Measurements from ENCODE around the gene KDM4B.

The KDM4B gene

DNA sequence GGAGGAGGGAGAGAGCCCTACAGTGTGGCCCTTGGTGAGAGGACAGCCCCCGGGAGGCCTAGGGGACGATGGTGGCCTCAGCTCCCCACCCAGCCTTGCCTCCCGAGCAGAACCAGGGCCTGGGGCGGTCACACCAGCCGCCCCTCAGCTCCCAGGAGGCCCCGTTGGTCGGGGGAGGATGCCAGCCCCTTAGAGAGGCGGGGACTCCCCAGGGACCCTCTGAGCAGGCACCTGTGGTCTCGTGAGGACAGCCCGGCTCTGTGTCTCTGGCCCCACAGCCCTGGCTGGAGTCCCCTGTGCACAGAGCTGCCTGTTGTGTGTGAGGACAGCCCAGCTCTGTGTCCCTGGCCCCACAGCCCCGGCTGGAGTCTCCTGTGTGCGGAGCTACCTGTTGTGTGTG, 158.8 kb downstream of the KDM4B start:
- DNase-seq (ENCODE audit: low read depth): no peak
- TF ChIP-seq, protein P1, sequence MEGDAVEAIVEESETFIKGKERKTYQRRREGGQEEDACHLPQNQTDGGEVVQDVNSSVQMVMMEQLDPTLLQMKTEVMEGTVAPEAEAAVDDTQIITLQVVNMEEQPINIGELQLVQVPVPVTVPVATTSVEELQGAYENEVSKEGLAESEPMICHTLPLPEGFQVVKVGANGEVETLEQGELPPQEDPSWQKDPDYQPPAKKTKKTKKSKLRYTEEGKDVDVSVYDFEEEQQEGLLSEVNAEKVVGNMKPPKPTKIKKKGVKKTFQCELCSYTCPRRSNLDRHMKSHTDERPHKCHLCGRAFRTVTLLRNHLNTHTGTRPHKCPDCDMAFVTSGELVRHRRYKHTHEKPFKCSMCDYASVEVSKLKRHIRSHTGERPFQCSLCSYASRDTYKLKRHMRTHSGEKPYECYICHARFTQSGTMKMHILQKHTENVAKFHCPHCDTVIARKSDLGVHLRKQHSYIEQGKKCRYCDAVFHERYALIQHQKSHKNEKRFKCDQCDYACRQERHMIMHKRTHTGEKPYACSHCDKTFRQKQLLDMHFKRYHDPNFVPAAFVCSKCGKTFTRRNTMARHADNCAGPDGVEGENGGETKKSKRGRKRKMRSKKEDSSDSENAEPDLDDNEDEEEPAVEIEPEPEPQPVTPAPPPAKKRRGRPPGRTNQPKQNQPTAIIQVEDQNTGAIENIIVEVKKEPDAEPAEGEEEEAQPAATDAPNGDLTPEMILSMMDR (IDR thresholded peaks at IDR 0.05; ENCODE audit: low read length, missing control alignments): no peak
- H3K4me3 ChIP-seq (replicated peaks; ENCODE audit: low read depth, low read length): no peak overlapping the region

DNA sequence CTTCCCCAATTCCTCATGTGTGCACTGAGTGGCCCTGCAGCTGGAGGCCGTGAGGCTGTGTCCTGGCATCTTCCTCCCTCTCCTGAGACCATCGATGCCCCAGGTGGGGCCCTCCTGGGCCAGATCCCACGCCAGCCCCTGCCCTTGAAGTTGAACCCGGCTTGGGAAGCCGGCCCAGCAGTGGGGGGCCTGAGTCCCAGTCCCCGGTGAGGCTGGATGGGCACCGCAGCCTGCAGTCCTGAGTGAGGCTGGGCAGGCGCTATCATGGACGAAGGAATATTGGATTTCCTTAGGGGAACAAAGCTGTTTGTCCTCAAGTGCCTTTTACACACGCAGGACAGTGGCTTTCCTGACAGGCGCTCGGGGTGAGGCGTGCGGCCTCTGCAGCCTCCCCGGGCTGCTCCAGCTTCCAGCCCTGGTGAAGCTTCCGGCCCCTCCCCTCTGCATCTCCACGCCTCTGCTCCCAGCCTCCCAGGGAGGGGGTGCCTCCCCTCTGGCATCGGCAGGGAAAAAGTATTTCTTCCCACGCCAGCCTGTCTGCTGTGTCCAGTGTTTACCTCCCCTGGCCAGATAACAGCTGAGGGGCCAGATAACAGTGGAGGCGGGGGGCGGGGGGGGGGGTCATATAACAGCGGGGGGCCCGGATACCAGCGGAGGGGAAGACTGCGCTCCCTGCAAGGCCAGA, 159.5 kb downstream of the KDM4B start:
- peak; percentile 87 for DNase-seq (ENCODE audit: low read depth)
- TF ChIP-seq, protein P1 (IDR thresholded peaks at IDR 0.05; ENCODE audit: low read length, missing control alignments): no peak
- H3K4me3 ChIP-seq (replicated peaks; ENCODE audit: low read depth, low read length): no peak overlapping the region

DNA sequence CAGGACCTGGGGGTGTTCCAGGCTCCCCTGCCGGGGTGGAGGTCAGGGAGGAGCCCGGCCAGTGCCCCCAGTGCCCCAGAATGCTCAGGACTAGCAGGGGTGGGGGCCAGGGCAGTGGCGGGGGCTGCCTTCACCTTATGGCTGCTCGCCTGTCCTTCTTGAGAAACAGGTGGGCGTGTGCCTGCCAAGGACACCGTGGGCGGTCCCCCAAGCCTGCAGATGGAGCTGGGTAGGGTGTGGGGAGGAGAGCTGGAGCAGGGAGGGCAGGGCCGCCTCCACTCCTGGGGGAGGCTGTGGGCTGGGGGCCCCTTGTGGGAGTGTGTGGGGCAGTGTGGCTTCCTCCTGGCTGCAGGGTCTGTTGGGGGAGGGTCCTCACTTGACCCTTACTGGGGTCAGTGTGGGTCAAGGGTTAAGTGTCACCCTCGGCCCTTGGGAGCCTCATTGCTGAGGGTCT, 160.1 kb downstream of the KDM4B start:
- TF ChIP-seq, protein P1 (IDR thresholded peaks at IDR 0.05; ENCODE audit: low read length, missing control alignments): no peak
- peak; percentile 59 for DNase-seq (ENCODE audit: low read depth)
- no peak overlapping the region for H3K4me3 ChIP-seq (replicated peaks; ENCODE audit: low read depth, low read length)

DNA sequence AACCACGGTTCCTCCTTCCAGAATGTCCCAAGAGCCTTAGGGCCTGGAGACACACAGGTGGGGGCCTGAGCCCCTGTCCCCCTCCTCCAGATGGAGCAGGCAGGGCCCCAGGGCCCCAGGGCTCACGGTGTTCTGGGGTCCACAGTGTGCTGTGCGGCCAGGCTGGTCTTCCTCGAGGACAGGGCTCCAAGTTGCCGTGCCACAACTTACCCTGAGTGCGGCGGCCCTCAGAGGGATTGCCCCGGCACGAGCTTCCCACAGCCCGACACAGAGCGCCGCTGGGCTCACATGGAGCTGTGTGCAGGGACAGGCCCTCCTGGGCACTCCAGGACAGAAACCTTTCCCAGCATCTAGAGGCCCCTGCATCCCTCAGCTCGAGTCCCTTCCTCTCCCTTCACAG, 160.8 kb downstream of the KDM4B start:
- TF ChIP-seq, protein P1 (IDR thresholded peaks at IDR 0.05; ENCODE audit: low read length, missing control alignments): no peak
- H3K4me3 ChIP-seq (replicated peaks; ENCODE audit: low read depth, low read length): no peak overlapping the region
- DNase-seq (ENCODE audit: low read depth): no peak

DNA sequence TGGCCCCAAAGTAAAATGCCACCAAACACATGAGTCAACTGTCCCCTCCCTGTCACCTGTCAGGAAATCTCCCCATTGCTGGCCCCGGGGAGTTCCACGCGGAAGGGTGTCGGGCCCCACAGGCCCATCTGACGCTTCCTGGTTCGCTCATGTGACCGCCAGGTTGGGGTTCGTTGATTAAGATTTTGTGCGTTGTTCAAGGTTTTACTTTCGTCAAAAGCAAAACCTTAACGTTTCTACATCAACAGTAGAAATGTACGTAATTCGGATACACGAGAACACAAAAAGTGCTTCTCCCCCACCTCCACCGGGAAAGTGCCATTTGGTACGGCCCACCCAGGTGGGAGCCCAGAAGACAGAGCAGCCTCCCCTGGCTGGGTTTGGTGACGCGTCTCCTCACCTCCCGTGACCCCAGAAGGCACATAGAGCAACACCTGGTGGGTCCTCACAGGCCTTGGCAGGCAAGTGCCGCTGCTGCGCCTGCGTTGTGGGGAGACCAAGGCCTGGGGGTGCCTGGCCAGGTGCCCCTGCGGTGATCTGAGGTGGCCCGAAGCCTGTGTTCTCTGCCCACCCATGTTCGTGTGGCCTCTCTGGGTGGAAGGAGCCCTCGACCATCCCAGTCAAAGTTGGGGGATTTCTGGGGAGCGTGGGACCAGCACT, 161.6 kb downstream of the KDM4B start:
- TF ChIP-seq, protein P1 (IDR thresholded peaks at IDR 0.05; ENCODE audit: low read length, missing control alignments): no peak
- DNase-seq (ENCODE audit: low read depth): no peak
- no peak overlapping the region for H3K4me3 ChIP-seq (replicated peaks; ENCODE audit: low read depth, low read length)

DNA sequence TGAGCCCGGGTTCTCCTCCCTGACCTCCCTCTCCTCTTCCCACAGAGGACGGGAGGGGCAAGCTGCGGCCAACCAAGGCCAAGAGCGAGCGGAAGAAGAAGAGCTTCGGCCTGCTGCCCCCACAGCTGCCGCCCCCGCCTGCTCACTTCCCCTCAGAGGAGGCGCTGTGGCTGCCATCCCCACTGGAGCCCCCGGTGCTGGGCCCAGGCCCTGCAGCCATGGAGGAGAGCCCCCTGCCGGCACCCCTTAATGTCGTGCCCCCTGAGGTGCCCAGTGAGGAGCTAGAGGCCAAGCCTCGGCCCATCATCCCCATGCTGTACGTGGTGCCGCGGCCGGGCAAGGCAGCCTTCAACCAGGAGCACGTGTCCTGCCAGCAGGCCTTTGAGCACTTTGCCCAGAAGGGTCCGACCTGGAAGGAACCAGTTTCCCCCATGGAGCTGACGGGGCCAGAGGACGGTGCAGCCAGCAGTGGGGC, 162.2 kb downstream of the KDM4B start:
- H3K4me3 ChIP-seq (replicated peaks; ENCODE audit: low read depth, low read length): no peak overlapping the region
- TF ChIP-seq, protein P1 (IDR thresholded peaks at IDR 0.05; ENCODE audit: low read length, missing control alignments): no peak
- DNase-seq (ENCODE audit: low read depth): no peak

Measured in fibroblast of pulmonary artery (primary cell).